IPS-11a (cell line): ENCODE data around the gene TEX38.
"Not testable (repeated sequence)": the region's sequence is repeated elsewhere in the genome, so short reads cannot be mapped to it uniquely, and the experiment has no call there.

ENCODE experiments used
- H3K4me3 ChIP-seq: one replicate; pipeline ENCODE4 v1.5.1; 2013; ENCODE audit warnings: low read depth, low read length, control low read depth

The TEX38 gene

GRCh38 chr1:46654698-46655097 lies 17.0 kb upstream of the TEX38 start:
- H3K4me3 ChIP-seq, result not testable (repeated sequence)

GRCh38 chr1:46655848-46656247 lies 15.8 kb upstream of the TEX38 start:
- no peak overlapping the region for H3K4me3 ChIP-seq

- H3K4me3 ChIP-seq, result no peak overlapping the region
These were observed 15.0 kb upstream of the TEX38 start for GRCh38 chr1:46656643-46657042.

GRCh38 chr1:46657775-46658174 lies 13.9 kb upstream of the TEX38 start:
- no peak overlapping the region for H3K4me3 ChIP-seq

- H3K4me3 ChIP-seq, result no peak overlapping the region
These were observed 12.3 kb upstream of the TEX38 start for GRCh38 chr1:46659307-46659870.

- not testable (repeated sequence) for H3K4me3 ChIP-seq
These were observed 11.5 kb upstream of the TEX38 start for GRCh38 chr1:46660116-46660515.

- not testable (repeated sequence) for H3K4me3 ChIP-seq
These were observed 8.7 kb upstream of the TEX38 start for GRCh38 chr1:46662919-46663318.

- H3K4me3 ChIP-seq, result no peak overlapping the region
These were observed 5.7 kb upstream of the TEX38 start for GRCh38 chr1:46665983-46666382.

GRCh38 chr1:46667782-46668760 lies 3.6 kb upstream of the TEX38 start, which contains the start of gene ATPAF1:
TSS of gene ATPAF1 (minus strand) at chr1:46668364. CDS start at chr1:46668322, 42 bp downstream.
- H3K4me3 ChIP-seq, result peak within 1 kb of the TSS; percentile 71

- H3K4me3 ChIP-seq, result no peak overlapping the region
These were observed 1.5 kb upstream of the TEX38 start for GRCh38 chr1:46670134-46670533.

- no peak overlapping the region for H3K4me3 ChIP-seq
These were observed 1.0 kb downstream of the TEX38 start for GRCh38 chr1:46672696-46673095.

GRCh38 chr1:46673749-46674182 lies 2.1 kb downstream of the TEX38 start:
- no peak overlapping the region for H3K4me3 ChIP-seq

- no peak overlapping the region for H3K4me3 ChIP-seq
These were observed 4.1 kb downstream of the TEX38 start for GRCh38 chr1:46675549-46676314.

- no peak overlapping the region for H3K4me3 ChIP-seq
These were observed 4.9 kb downstream of the TEX38 start for GRCh38 chr1:46676531-46676930.

GRCh38 chr1:46677339-46677738 lies 5.7 kb downstream of the TEX38 start:
- no peak overlapping the region for H3K4me3 ChIP-seq

GRCh38 chr1:46679789-46680573 lies 8.3 kb downstream of the TEX38 start:
- H3K4me3 ChIP-seq, result no peak overlapping the region

GRCh38 chr1:46681333-46682034 lies 9.8 kb downstream of the TEX38 start:
- no peak overlapping the region for H3K4me3 ChIP-seq

- H3K4me3 ChIP-seq, result no peak overlapping the region
These were observed 10.4 kb downstream of the TEX38 start for GRCh38 chr1:46682064-46682463.

- no peak overlapping the region for H3K4me3 ChIP-seq
These were observed 13.0 kb downstream of the TEX38 start for GRCh38 chr1:46684670-46685069.

- no peak overlapping the region for H3K4me3 ChIP-seq
These were observed 14.6 kb downstream of the TEX38 start for GRCh38 chr1:46686255-46686654.
